Sigmoid colon (tissue), 7 donors: ENCODE data around the gene NUDT16L1. TPM values are rescaled to one million over a fixed set of nuclear protein-coding genes. Genes with fewer than 3 reads are reported as not detected.

Experiments
- DNase-seq: peaks from one replicate; pipeline ENCODE4 v3.0.0-alpha.2; 2019
- H3K27ac ChIP-seq, 4 donors: fragments of 200-600 bp; sonication (generic); one replicate each; pipeline ENCODE4 v1.5.1; 2016 to 2019; ENCODE audit warnings: mild to moderate bottlenecking in 1 of 4
- H3K27me3 ChIP-seq, 3 donors: fragments of 200-600 bp; sonication (generic); one replicate each; pipeline ENCODE4 v1.5.1; 2019; ENCODE audit warnings: mild to moderate bottlenecking in 1 of 3
- H3K36me3 ChIP-seq, 4 donors: fragments of 200-600 bp; sonication (generic); one replicate each; pipeline ENCODE4 v1.5.1; 2016 to 2019
- H3K4me1 ChIP-seq, 4 donors: fragments of 200-600 bp; sonication (generic); one replicate each; pipeline ENCODE4 v1.5.1; 2017 to 2019
- H3K4me3 ChIP-seq, 4 donors: fragments of 200-600 bp; sonication (generic); one replicate each; pipeline ENCODE4 v1.5.1; 2017 to 2019; ENCODE audit warnings: mild to moderate bottlenecking in 2 of 4, moderate library complexity in 1 of 4
- H3K9me3 ChIP-seq, 4 donors: fragments of 200-600 bp in 3 of 4; sonication (generic) in 3 of 4; one replicate each; pipeline versions ENCODE4 v1.5.1 to v1.6.1; 2013 to 2019
- EP300 ChIP-seq, 4 donors: sonication (generic); formaldehyde crosslinking; IDR thresholded peaks; one replicate each; pipeline ENCODE4 v1.6.1; 2017; ENCODE audit warnings: antibody characterized with exemption in 4 of 4
- POLR2A ChIP-seq, 2 donors: fragments of 450-650 bp; IDR thresholded peaks; one replicate each; pipeline ENCODE4 v1.6.1; 2016; ENCODE audit warnings: antibody characterized with exemption in 2 of 2, mild to moderate bottlenecking in 2 of 2, moderate library complexity in 2 of 2
- POLR2AphosphoS5 ChIP-seq, 4 donors: sonication (generic); formaldehyde crosslinking; IDR thresholded peaks; one replicate each; pipeline ENCODE4 v1.6.1; 2017; ENCODE audit warnings: antibody characterized with exemption in 4 of 4
- WGBS, 2 donors: extraction: QIAGEN DNeasy Blood & Tissue Kit; methylation state at CpG; one replicate each; pipeline ENCODE4 v1.1.7; 2013; 5-methylcytosine and 5-hydroxymethylcytosine counted together
- intact Hi-C: fragments of 100-400 bp; cut with DNase I; formaldehyde crosslinking; loops from one replicate; pipeline ENCODE4 v1.15.1; 2023
- polyA plus RNA-seq, 3 donors: library from polyadenylated mRNA; stranded (reverse); fragments of 200-250 nt; gene quantifications; one replicate each; pipeline ENCODE4 v1.2.3, GENCODE V29; 2013
- total RNA-seq, 4 donors: library from RNA; depleted of rRNA; stranded (reverse); fragments of >200 nt; gene quantifications; one replicate each; pipeline ENCODE4 v1.1.0, GENCODE V29; 2016
- TF ChIP-seq, protein P1 (sequence below), 4 experiments: fragments of 450-650 bp in 3 of 4; fragments of 200-600 bp in 1 of 4; IDR thresholded peaks; one replicate each; pipeline ENCODE4 v1.5.1; 2016 to 2019; ENCODE audit warnings: antibody characterized with exemption in 4 of 4, mild to moderate bottlenecking in 3 of 4, moderate library complexity in 2 of 4
- donor health status: healthy with polysubstance abuse.
- donor health status: Bipolar disorder and iron deficiency.
- donor health status: healthy.

NUDT16L1 gene
- total RNA-seq (10 to 100 TPM; 16.6 to 21.8 (median 18.6) TPM), polyA plus RNA-seq (10 to 100 TPM; 53.7 to 75.1 (median 61.9) TPM)

DNA sequence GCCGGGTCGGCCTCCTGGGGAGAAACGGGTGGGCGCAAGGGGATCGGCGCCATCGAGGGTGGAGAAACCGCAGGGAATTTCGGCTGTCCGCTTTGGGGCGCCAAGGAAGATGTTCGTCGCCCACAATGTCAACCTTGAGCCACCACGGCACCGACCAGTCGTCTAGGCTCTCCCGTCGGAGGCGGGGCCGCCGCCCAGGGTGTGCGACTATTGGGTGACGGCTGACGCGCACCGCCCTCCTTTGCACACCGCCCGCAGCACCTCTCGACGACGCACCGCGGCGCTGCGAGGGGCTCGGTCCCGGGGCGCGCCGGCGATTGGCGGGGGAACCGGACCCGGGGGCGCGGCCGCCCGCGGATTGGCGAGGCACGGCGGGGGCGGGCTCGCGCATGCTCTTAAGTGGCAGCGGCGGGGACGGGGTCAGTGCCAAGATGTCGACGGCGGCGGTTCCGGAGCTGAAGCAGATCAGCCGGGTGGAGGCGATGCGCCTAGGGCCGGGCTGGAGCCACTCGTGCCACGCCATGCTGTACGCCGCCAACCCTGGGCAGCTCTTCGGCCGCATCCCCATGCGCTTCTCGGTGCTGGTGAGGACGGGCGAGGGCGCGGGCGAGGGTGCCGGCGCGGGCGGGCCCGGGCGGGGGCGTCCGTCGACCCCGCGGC, at the start of gene NUDT16L1:
Gene NUDT16L1 (plus strand): TSS at position 267 of the 660 bp plus-strand sequence. CDS start 165 bp downstream, at position 432.
- intact Hi-C loops: loop anchor here (2.0 kb wide), 2 partner anchors 41 to 77 kb away; partner anchors contain the start of genes ANKS3 and DNAAF8
- DNase-seq: peak; percentile 98
- Histone ChIP-seq H3K27me3 (no peaks in the 10 kb centered on the region), H3K9me3 (no peaks in the 10 kb centered on the region), H3K36me3 (peaks cover 3 to 45% (median 17%) of the 10 kb centered on the region in 4 donors), H3K4me1 (peaks cover 0 to 38% (median 32%) of the 10 kb centered on the region in 4 donors), H3K27ac (peak within 1 kb of the TSS; percentile 88 to 93 (median 91)), H3K4me3 (peak within 1 kb of the TSS; percentile 74 to 93 (median 88))
- WGBS, 2 donors: 0% methylated on average over 91 of the region's 91 CpGs
- TF ChIP-seq EP300 (IDR thresholded peaks at IDR 0.05) (no peak), POLR2AphosphoS5 (IDR thresholded peaks at IDR 0.05) (peak; percentile 67 to 92 (median 82)), POLR2A (IDR thresholded peaks at IDR 0.05) (peak; percentile 27 to 30)
- TF ChIP-seq, protein P1, sequence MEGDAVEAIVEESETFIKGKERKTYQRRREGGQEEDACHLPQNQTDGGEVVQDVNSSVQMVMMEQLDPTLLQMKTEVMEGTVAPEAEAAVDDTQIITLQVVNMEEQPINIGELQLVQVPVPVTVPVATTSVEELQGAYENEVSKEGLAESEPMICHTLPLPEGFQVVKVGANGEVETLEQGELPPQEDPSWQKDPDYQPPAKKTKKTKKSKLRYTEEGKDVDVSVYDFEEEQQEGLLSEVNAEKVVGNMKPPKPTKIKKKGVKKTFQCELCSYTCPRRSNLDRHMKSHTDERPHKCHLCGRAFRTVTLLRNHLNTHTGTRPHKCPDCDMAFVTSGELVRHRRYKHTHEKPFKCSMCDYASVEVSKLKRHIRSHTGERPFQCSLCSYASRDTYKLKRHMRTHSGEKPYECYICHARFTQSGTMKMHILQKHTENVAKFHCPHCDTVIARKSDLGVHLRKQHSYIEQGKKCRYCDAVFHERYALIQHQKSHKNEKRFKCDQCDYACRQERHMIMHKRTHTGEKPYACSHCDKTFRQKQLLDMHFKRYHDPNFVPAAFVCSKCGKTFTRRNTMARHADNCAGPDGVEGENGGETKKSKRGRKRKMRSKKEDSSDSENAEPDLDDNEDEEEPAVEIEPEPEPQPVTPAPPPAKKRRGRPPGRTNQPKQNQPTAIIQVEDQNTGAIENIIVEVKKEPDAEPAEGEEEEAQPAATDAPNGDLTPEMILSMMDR (IDR thresholded peaks at IDR 0.05): no peak

- H3K27me3 ChIP-seq: no peaks in the 10 kb centered on the region
- no peaks in the 10 kb centered on the region for H3K4me1 ChIP-seq
- 87 to 94% methylated on average over 22 of the region's 22 CpGs for WGBS, 2 donors
- H3K36me3 ChIP-seq: peaks cover 0 to 37% (median 11%) of the 10 kb centered on the region in 4 donors
- TF ChIP-seq, protein P1 (IDR thresholded peaks at IDR 0.05): no peak
- no peak for TF ChIP-seq EP300 (IDR thresholded peaks at IDR 0.05)
- TF ChIP-seq POLR2A (IDR thresholded peaks at IDR 0.05): no peak
- no peak for TF ChIP-seq POLR2AphosphoS5 (IDR thresholded peaks at IDR 0.05)
- H3K9me3 ChIP-seq: no peaks in the 10 kb centered on the region
- no peak overlapping the region for H3K4me3 ChIP-seq
- intact Hi-C loops: no loop called here
- no peak overlapping the region for H3K27ac ChIP-seq
- no peak for DNase-seq
These were observed 46.4 kb upstream of the NUDT16L1 start for GRCh38 chr16:4646773-4647643.

- Histone ChIP-seq H3K36me3 (peaks cover 3 to 43% (median 17%) of the 10 kb centered on the region in 4 donors), H3K27me3 (no peaks in the 10 kb centered on the region), H3K4me3 (no peak overlapping the region), H3K27ac (no peak overlapping the region), H3K9me3 (no peaks in the 10 kb centered on the region), H3K4me1 (no peaks in the 10 kb centered on the region)
- intact Hi-C loops: no loop called here
- 95 to 97% methylated on average over 8 of the region's 8 CpGs for WGBS, 2 donors
- TF ChIP-seq EP300 (IDR thresholded peaks at IDR 0.05) (no peak), POLR2AphosphoS5 (IDR thresholded peaks at IDR 0.05) (no peak), POLR2A (IDR thresholded peaks at IDR 0.05) (no peak)
- TF ChIP-seq, protein P1 (IDR thresholded peaks at IDR 0.05): no peak
- no peak for DNase-seq
These were observed 45.8 kb upstream of the NUDT16L1 start for GRCh38 chr16:4647644-4647980.

DNA sequence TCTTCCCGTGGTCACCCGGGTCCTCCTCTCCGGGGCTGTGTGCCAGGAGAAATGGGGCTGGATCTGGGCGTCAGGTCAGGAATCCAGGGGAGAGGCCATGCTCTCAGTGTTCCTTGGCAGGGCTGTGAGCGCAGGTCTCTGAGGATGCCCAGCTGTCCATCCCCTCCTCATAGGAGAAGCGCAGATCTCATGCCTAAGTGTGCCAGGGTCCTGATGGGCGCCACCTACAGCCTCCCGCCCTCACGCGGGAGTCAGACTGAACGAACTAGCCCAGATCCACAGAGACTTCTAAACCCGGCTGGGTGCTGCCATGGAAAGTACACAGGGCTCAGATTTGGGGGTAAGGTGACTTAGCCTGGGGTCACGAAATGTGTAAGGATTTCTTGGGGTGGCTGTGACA, 44.4 kb upstream of the NUDT16L1 start:
- TF ChIP-seq, protein P1 (IDR thresholded peaks at IDR 0.05): no peak
- TF ChIP-seq POLR2A (IDR thresholded peaks at IDR 0.05): no peak
- no peak for TF ChIP-seq EP300 (IDR thresholded peaks at IDR 0.05)
- no peak for TF ChIP-seq POLR2AphosphoS5 (IDR thresholded peaks at IDR 0.05)

More for the DNA sequence above, 44.4 kb upstream of the NUDT16L1 start:
- Histone ChIP-seq H3K27ac (no peak overlapping the region), H3K9me3 (no peaks in the 10 kb centered on the region), H3K27me3 (no peaks in the 10 kb centered on the region), H3K36me3 (peaks cover 10 to 56% (median 25%) of the 10 kb centered on the region in 4 donors), H3K4me3 (no peak overlapping the region), H3K4me1 (no peaks in the 10 kb centered on the region)
- DNase-seq: no peak
- intact Hi-C loops: no loop called here
- WGBS, 2 donors: 96% methylated on average over 13 of the region's 13 CpGs
